CD4-positive, alpha-beta T cell treated with Interleukin-21 for 1 hour (primary cell): ENCODE measurements around the gene RND1.
"Not testable (repeated sequence)": the region's sequence is repeated elsewhere in the genome, so short reads cannot be mapped to it uniquely, and the experiment has no call there.

Experiments used
- DNase-seq: peaks from one replicate; pipeline ENCODE4 v3.0.0-alpha.2; 2020

The RND1 gene

DNA sequence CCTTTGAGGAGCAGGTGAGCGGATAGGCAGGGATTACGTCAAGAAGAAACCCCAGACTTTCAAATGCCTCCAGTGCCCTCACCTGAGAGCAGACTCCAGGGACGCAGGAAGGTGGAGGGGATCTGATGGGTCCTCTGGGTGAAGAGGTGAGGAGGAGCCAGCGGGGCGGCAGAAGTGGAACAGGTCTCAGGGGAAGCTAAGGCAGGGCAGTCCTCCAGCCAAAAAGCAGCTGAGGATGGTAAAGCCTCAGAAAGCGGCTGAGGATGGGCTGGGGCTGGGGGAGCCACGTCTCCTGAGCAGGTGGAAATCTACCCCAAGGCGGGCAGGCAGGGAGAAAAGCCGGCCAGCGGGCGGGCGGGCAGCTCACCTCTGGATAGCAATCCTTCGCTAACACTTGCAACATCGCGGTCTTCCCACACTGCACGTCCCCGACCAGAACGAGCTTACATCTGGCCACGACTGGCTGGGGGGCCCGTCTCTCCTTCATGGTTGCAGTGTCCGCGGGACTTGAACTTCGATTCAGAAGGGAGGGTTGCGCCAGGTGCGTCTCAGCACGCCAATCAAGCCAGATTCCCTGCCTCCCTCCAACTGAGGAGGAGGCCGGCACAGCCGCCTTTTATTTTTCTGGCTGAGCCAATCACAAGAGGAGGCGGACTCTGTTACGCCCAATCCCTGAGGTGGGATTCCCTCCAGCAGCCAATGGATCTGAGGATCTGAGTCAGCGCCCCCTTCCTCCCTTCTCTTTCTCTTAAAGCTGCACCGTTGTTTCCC lies at the start of gene RND1:
Gene RND1, minus strand, starts transcription at position 590 of the 771 bp plus-strand sequence. Its CDS starts 103 bp downstream, at position 487.
- peak; percentile 93 for DNase-seq

DNA sequence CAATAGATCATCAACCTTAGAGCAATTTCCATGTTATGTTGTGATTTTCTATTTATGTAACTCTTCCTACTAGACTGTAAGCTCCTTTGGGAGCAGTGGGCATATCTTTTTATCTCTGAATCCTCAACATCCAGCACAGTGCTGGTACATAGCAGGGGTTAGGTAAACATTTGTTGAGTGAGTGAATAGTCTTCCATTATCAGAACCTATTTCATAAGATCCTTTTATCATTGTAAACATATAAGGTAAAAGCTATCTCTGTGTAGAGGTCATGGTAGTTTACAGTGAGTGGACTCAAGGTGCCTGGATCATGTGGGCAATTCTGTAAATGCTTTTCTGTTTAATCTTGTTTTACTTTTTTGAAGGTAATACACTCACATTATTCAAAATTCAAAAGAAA lies 44.5 kb upstream of the RND1 start:
- DNase-seq: no peak

DNA sequence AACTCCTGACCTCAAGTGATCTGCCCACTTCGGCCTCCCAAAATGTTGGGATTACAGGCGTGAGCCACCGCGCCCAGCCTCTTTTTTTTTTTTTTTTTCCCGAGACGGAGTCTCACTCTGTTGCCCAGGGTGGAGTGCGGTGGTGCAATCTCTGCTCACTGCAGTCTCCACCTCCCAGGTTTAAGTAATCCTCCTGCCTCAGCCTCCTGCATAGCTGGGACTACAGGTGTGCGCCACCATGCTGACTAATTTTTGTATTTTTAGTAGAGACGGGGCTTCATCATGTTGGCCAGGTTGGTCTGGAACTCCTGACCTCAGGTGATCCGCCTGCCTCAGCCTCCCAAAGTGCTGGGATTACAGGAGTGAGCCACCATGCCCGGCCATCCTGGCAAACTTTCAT lies 44.0 kb upstream of the RND1 start:
- not testable (repeated sequence) for DNase-seq

GRCh38 chr12:48907245-48907644 lies 41.6 kb upstream of the RND1 start:
- DNase-seq: no peak

DNA sequence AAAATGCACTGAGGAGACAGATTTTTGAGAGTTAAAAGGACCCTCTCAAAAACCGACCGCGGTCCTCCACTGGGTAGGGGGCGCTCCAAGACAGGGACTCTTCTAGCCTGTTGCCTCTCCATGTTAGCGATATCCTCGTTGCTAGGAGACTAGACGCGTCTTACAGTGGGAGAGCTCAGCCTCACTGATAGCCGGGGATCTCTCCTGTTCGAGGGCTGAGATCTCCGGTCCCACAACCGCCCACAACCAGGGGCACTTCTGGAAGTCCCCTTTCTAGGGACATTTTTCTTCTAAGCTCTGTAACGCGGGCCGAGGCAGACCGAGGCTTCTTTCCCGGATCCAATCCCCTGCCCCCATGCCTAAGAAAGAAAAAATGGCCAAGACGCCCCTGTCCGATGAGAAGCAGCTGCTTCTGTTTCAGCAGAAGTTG lies 38.3 kb upstream of the RND1 start:
- DNase-seq: peak; percentile 91

DNA sequence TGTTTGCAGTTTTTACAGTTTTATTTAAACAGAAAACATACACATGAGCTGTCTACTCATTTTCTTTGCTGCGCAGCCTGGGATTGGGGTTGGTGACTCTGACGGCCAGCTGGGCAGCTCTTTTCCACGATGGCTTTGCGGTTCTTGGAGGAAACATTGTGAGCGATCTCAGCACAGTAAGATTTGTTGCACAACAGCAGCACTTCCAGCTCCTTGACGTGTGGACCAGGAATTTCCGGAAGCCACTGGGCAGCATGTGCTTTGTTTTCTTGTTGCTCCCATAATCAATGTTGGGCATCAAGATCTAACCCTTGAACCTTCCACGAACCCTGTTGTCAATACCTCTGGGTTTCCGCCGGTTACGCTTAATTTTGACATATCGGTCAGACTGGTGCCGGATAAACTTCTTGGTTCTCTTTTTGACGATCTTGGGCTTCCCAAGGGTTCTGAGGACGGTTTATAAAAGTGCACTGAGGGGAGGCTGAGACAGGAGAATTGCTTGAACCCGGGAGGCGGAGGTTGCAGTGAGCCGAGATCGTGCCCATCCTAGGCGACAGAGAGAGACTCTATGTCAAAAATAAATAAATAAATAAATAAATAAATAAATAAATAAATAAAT lies 37.8 kb upstream of the RND1 start:
- no peak for DNase-seq

DNA sequence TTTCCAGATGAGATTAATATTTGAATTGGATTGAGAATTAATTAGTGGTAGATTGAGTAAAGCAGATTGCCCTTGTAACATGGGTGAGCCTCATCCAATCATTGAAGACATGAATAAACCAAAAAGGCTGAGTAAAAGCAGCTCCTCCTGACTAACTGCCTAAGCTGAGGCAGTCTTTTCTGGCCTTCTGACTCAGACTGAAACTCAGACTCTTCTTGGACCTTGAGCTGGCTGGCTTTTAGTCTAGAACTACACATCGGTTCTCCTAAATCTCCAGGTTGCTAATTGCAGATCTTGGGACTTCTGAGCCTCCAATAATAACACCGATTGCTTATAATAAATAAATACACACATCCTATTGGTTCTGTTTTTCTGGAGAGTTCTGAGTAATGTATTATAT lies 35.6 kb upstream of the RND1 start:
- no peak for DNase-seq

DNA sequence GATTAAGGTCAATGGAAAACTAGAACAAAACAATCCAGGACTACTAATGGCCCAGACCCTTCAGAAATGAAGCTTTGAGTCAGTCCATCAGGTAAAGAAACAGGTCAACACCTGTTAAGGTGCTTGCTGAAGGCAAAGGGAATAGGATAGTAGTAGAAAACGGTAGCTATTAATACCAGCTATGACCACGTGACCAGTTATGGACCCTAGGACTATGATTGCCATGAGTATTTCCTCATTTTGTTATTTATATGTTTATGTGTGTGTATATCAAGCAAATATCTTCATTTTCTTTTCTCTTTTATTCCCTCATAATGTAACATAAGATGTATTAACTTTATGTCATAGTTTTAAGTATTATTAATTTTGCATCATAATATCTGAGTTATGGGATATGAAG lies 34.0 kb upstream of the RND1 start:
- no peak for DNase-seq

DNA sequence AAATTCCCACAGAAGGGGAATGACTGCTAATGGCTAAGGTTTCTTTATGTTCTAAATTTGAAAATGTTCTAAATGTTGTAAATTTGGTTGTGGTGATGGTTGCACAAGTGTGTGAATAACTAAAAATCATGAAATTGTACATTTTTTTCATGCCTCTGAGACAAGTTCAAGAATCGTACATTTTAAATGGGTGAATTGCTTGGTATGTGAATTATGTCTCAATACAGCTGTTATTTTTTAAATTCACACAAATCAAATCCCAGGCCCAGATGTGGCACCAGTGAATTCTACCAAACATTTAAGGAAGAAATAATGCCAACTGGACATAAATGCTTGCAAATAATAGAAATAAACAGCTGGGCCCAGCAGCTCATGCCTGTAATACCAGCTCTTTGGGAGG lies 28.6 kb upstream of the RND1 start:
- DNase-seq: no peak

DNA sequence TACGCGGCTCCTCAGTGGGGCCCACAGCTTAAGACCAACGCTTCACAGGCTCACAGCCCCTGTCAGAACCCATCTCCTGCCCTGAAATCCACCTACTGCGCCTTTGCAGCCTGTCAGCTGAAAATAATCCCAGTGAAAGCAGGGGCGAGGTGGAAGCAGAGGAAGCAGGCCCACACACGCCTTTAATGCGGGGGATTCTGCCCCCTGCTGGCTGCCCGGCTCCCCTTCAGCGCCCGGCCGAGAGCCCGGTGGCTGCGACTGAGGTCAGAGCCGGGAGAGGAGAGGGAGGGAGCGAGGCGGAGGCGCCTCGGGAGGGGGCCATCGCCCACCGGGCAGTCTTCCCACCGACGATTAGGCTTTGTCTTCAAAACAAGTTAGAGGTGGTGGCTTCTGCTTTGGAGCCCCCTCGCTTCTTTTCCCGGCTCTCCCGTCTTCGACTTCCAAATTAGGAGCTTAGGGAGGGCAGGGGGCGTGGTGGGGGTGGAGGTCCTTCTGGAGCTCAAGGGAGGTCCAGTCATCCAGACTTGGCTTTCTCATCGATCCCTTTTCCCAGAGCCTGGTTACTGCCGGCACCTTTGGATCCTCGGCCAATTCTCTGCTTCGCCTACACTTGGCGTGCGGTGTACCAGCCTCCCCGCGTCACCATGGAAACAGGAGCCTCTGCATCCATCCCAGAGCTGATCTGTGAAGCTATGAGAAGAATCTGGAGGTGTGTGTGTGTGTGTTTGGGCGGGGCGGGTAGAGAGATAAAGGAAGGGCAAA lies 25.2 kb upstream of the RND1 start:
- peak; percentile 76 for DNase-seq

DNA sequence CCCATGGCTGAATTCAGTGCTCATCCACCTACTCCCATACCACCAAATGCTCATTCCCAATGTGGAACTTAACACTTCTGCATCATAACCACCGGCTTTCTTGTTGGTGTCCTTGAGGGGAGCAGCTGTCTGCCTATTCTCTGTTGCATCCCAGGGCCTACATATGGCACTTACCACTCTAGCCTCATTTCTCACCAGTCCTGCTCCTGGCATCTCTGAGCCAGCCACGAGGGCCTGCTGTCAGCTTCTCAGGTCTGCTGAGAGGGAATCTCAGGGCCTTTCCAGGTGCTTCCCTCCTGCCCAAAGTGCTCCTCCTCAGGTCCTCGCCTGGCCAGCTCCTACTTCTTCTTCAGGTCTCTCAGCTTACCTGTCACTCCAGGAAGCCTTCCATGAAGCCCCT lies 24.0 kb upstream of the RND1 start:
- no peak for DNase-seq

- DNase-seq: no peak
These were observed 17.9 kb upstream of the RND1 start for GRCh38 chr12:48883305-48884161.

GRCh38 chr12:48882972-48883304 lies 17.3 kb upstream of the RND1 start:
- no peak for DNase-seq

GRCh38 chr12:48882315-48882687 lies 16.6 kb upstream of the RND1 start:
- DNase-seq: no peak

DNA sequence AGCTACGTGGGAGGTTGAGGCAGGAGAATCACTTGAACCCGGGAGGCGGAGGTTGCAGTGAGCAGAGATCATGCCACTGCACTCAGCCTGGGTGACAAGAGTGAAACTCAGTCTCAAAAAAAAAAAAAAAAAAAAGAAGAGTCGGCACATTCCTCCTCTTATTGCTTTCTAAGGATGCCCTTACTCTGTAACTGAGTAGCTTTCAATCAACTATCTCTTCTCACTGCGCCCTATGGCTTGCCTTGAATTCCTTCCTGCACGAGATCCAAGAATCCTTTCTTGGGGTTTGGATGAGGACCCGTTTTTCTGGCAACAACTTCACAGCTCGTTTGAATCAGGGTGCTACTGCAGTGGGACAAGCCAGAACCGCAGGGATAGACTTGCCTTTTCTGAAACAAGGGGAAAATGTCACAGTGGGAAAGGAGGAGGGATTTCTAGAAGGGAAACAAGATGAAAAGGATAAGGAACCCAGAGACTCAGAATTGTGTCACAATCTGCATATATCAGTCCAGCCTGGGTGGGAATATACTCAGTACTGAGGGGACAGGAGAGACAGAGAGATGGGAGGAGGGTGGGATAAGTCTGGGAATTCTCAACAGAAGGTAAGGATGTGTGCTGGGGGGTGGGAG lies 16.1 kb upstream of the RND1 start:
- DNase-seq: no peak

- DNase-seq: no peak
These were observed 15.0 kb upstream of the RND1 start for GRCh38 chr12:48880647-48881046.

GRCh38 chr12:48878548-48878947 lies 12.9 kb upstream of the RND1 start:
- DNase-seq: no peak

GRCh38 chr12:48875944-48876515 lies 10.4 kb upstream of the RND1 start:
- DNase-seq: no peak

DNA sequence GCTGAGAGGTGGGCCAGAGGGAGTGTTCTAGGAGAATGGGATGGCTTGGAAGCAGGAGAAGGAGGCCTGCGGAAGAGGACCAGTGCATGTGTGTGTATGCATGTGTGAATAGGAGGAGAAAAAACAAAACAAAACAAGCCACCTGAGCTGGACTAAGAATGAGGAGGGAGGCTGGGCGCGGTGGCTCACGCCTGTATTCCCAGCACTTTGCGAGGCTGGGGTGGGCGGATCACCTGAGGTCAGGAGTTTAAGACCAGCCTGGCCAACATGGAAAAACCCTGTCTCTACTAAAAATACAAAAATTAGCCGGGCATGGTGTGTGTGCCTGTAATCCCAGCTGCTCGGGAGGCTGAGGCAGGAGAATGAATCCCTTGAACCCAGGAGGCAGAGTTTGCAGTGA lies 7.9 kb upstream of the RND1 start:
- DNase-seq: not testable (repeated sequence)

DNA sequence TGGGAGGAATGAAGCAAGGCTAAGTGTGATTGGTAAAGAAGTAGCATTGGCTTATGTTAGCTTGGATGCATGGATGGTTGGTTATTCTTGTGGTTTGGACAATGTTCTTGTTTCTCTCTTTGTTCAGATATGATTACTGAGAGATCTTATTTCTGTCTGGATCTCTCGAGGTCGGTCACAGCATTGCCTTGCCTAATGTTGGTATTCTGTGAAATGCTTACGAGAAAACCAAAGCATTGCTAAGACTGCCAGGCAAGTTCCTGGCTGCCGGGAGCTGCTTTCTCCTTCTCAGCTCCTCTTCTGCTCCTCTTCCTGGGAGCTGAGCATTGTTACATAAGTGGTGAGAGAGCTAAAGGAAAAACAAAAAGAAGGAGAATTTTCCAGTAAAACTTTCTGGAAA lies 7.4 kb upstream of the RND1 start:
- DNase-seq: no peak

GRCh38 chr12:48869191-48869590 lies 3.5 kb upstream of the RND1 start:
- no peak for DNase-seq

- no peak for DNase-seq
These were observed 2.8 kb upstream of the RND1 start for GRCh38 chr12:48868451-48868850.
